Liver (tissue), 9 donors: ENCODE results near the gene COL15A1. TPM values are rescaled to one million over a fixed set of nuclear protein-coding genes. Genes with fewer than 3 reads are reported as not detected.
"Not testable (repeated sequence)": the region's sequence is repeated elsewhere in the genome, so short reads cannot be mapped to it uniquely, and the experiment has no call there.

Experiments used
- DNase-seq: peaks from one replicate; pipeline ENCODE4 v3.0.0-alpha.2; 2017; ENCODE audit warnings: low spot score
- H3K27ac ChIP-seq, 2 donors: one replicate each; pipeline ENCODE4 v1.7.0; 2013; ENCODE audit warnings: inconsistent platforms in 2 of 2, low read length in 2 of 2, control low read depth in 1 of 2, low read depth in 1 of 2, mild to moderate bottlenecking in 1 of 2
- H3K27me3 ChIP-seq, 4 donors: one replicate each; pipeline versions ENCODE4 v1.6.1 to v1.7.0; 2013; ENCODE audit warnings: low read length in 3 of 4, inconsistent platforms in 1 of 4, mild to moderate bottlenecking in 1 of 4, moderate library complexity in 1 of 4; ENCODE audit not compliant: control insufficient read depth in 4 of 4, insufficient read depth in 4 of 4
- H3K36me3 ChIP-seq, 4 donors: one replicate each; pipeline versions ENCODE4 v1.6.1 to v1.7.0; 2013; ENCODE audit warnings: low read length in 3 of 4, mild to moderate bottlenecking in 3 of 4, low read depth in 1 of 4, moderate library complexity in 1 of 4; ENCODE audit not compliant: control insufficient read depth in 4 of 4, insufficient read depth in 3 of 4
- H3K4me1 ChIP-seq, 4 donors: one replicate each; pipeline versions ENCODE4 v1.6.1 to v1.7.0; 2013; ENCODE audit warnings: low read length in 3 of 4, mild to moderate bottlenecking in 3 of 4, moderate library complexity in 1 of 4; ENCODE audit not compliant: control insufficient read depth in 4 of 4, insufficient read depth in 4 of 4
- H3K4me3 ChIP-seq, 3 donors: one replicate each; pipeline versions ENCODE4 v1.6.1 to v1.7.0; 2013; ENCODE audit warnings: low read length in 3 of 3, control low read depth in 1 of 3, low read depth in 1 of 3, mild to moderate bottlenecking in 1 of 3
- H3K9ac ChIP-seq, 2 donors: one replicate each; pipeline ENCODE4 v1.7.0; 2013; ENCODE audit warnings: low read length in 2 of 2, mild to moderate bottlenecking in 2 of 2, moderate library complexity in 2 of 2, control low read depth in 1 of 2, low read depth in 1 of 2
- H3K9me3 ChIP-seq, 4 donors: one replicate each; pipeline versions ENCODE4 v1.6.1 to v1.7.0; 2013; ENCODE audit warnings: low read length in 3 of 4; ENCODE audit not compliant: control insufficient read depth in 4 of 4
- ATF3 ChIP-seq: IDR thresholded peaks from 2 replicates; pipeline ENCODE4 v1.6.1; 2016; ENCODE audit warnings: antibody characterized with exemption
- CTCF ChIP-seq: fragments of 150-350 bp; IDR thresholded peaks from 2 replicates; pipeline ENCODE4 v1.5.1; 2017; ENCODE audit warnings: improper control_type of control experiment, low read depth, low read length; ENCODE audit not compliant: missing input control
- EGR1 ChIP-seq, 2 donors: IDR thresholded peaks; 2 replicates each; pipeline ENCODE4 v1.6.1; 2016 to 2018; ENCODE audit warnings: antibody characterized with exemption in 2 of 2, low read depth in 2 of 2
- FOXA1 ChIP-seq: IDR thresholded peaks from 2 replicates; pipeline ENCODE4 v1.6.1; 2016; ENCODE audit warnings: antibody characterized with exemption
- FOXA2 ChIP-seq: IDR thresholded peaks from 2 replicates; pipeline ENCODE4 v1.6.1; 2016; ENCODE audit warnings: antibody characterized with exemption
- HNF4A ChIP-seq, 2 donors: conservative IDR thresholded peaks; 2 replicates each; pipeline ENCODE4 v1.6.1; 2016; ENCODE audit warnings: antibody characterized with exemption in 2 of 2, mild to moderate bottlenecking in 2 of 2
- JUND ChIP-seq, 2 donors: IDR thresholded peaks; 2 replicates each; pipeline ENCODE4 v1.6.1; 2016; ENCODE audit warnings: antibody characterized with exemption in 2 of 2
- NR2F2 ChIP-seq: IDR thresholded peaks from 2 replicates; pipeline ENCODE4 v1.6.1; 2016; ENCODE audit warnings: antibody characterized with exemption
- REST ChIP-seq: IDR thresholded peaks from 2 replicates; pipeline ENCODE4 v1.6.1; 2016; ENCODE audit warnings: antibody characterized with exemption, mild to moderate bottlenecking
- RXRA ChIP-seq, 2 donors: IDR thresholded peaks; 2 replicates each; pipeline ENCODE4 v1.6.1; 2017 to 2018; ENCODE audit warnings: antibody characterized with exemption in 2 of 2, mild to moderate bottlenecking in 1 of 2
- SP1 ChIP-seq: IDR thresholded peaks from 2 replicates; pipeline ENCODE4 v1.6.1; 2018; ENCODE audit warnings: antibody characterized with exemption, mild to moderate bottlenecking
- TAF1 ChIP-seq: conservative IDR thresholded peaks from 2 replicates; pipeline ENCODE4 v1.6.1; 2016; ENCODE audit warnings: antibody characterized with exemption, mild to moderate bottlenecking
- YY1 ChIP-seq: IDR thresholded peaks from 2 replicates; pipeline ENCODE4 v1.6.1; 2016; ENCODE audit warnings: antibody characterized with exemption, mild to moderate bottlenecking
- WGBS: extraction: QIAGEN DNeasy Blood & Tissue Kit; methylation state at CpG from one replicate; pipeline ENCODE4 v1.1.7; 2013; 5-methylcytosine and 5-hydroxymethylcytosine counted together
- polyA plus RNA-seq, 2 donors: library from polyadenylated mRNA; stranded (reverse) in 1 of 2; unstranded in 1 of 2; fragments of 200-250 nt in 1 of 2; fragments of >200 nt in 1 of 2; fragmentation: Nextera tagmentation in 1 of 2; extraction: Ambion mirVana in 1 of 2; gene quantifications; one replicate each; pipeline versions ENCODE4 v1.2.1 to v1.2.3, GENCODE V29; 2013 to 2015
- total RNA-seq, 2 donors: library from RNA; depleted of rRNA; stranded (reverse); fragments of >200 nt; gene quantifications; one replicate each; pipeline ENCODE4 v1.2.3, GENCODE V29; 2014
- donor health status: healthy.
- donor health status: healthy.
- donor health status: healthy.
- donor health status: healthy.
- donor health status: healthy.

The COL15A1 gene
- total and polyA plus RNA-seq, 4 donors, result 0.10 to 0.42 (median 0.24) TPM

GRCh38 chr9:98900244-98900643 lies 43.5 kb upstream of the COL15A1 start:
- no peak overlapping the region for H3K4me3 ChIP-seq
- no peaks in the 10 kb centered on the region for H3K36me3 ChIP-seq
- no peak for DNase-seq
- 94% methylated on average over 5 of the region's 5 CpGs for WGBS
- H3K9ac ChIP-seq, result no peak overlapping the region
- H3K27me3 ChIP-seq, result peaks cover 0 to 6% (median 2%) of the 10 kb centered on the region in 4 donors
- TF ChIP-seq YY1 (no peak), HNF4A (conservative IDR thresholded peaks at IDR 0.05) (no peak)
- no peaks in the 10 kb centered on the region for H3K4me1 ChIP-seq
- peaks cover 0 to 2% (median under 1%) of the 10 kb centered on the region in 4 donors for H3K9me3 ChIP-seq
- H3K27ac ChIP-seq, result no peak overlapping the region

- no peak for TF ChIP-seq CTCF
- TF ChIP-seq TAF1, result no peak
- TF ChIP-seq EGR1 (IDR thresholded peaks at IDR 0.05; ENCODE audit: low read depth in 2 of 2), result no peak
- TF ChIP-seq RXRA (IDR thresholded peaks at IDR 0.05), result no peak
- no peak for TF ChIP-seq FOXA2
- no peak for TF ChIP-seq FOXA1
- no peak for TF ChIP-seq JUND (IDR thresholded peaks at IDR 0.05)
- no peak for TF ChIP-seq HNF4A (conservative IDR thresholded peaks at IDR 0.05)
- no peak for TF ChIP-seq ATF3
- no peak for TF ChIP-seq REST
- TF ChIP-seq NR2F2, result no peak
- no peak for TF ChIP-seq SP1
- no peak for DNase-seq
- Histone ChIP-seq H3K36me3 (no peaks in the 10 kb centered on the region), H3K9me3 (peaks cover 0 to 2% (median under 1%) of the 10 kb centered on the region in 4 donors), H3K9ac (no peak overlapping the region), H3K27me3 (peaks cover 0 to 6% (median under 1%) of the 10 kb centered on the region in 4 donors), H3K4me3 (no peak overlapping the region), H3K27ac (no peak overlapping the region), H3K4me1 (no peaks in the 10 kb centered on the region)
- WGBS, result 76% methylated on average over 3 of the region's 3 CpGs
These were observed 43.0 kb upstream of the COL15A1 start for GRCh38 chr9:98900725-98901124.

GRCh38 chr9:98901843-98902242 lies 41.9 kb upstream of the COL15A1 start:
- H3K9me3 ChIP-seq, H3K4me3 ChIP-seq, H3K9ac ChIP-seq, H3K36me3 ChIP-seq, H3K27ac ChIP-seq, DNase-seq, H3K4me1 ChIP-seq, H3K27me3 ChIP-seq: not testable (repeated sequence)
- WGBS, result 60% methylated on average over 3 of the region's 3 CpGs
